GM12878 (cell line): ENCODE measurements around the gene CBLN1. TPM values are rescaled to one million over a fixed set of nuclear protein-coding genes. Genes with fewer than 3 reads are reported as not detected.

Experiments used
- ATAC-seq: fragments of 200-7000 bp; cut with Tn5 transposase; 3 replicates; pipeline ENCODE4 v1.9.1; 2020; ENCODE audit warnings: mild to moderate bottlenecking, moderate library complexity
- BruUV-seq: library from RNA; stranded (reverse); fragments of 400-500 nt; replicated peaks from 2 replicates; lab custom pipeline; 2021; lab: Mats Ljungman, UMichigan
- CTCF ChIA-PET: fragments of 300-600 bp; sonication (Branson Sonifier 250); formaldehyde crosslinking; extraction: SDS; loops from one replicate; lab custom pipeline; 2021; ENCODE audit warnings: inconsistent platforms; lab: Yijun Ruan, JAX
- POLR2A ChIA-PET: fragments of 350-600 bp; formaldehyde crosslinking; extraction: SDS; loops from one replicate; lab custom pipeline; 2021; ENCODE audit warnings: inconsistent platforms; lab: Charles Lee
- RAD21 ChIA-PET: fragments of 300-600 bp; sonication (Branson Sonifier 250); formaldehyde crosslinking; loops from one replicate; lab custom pipeline; 2023; ENCODE audit warnings: antibody characterized with exemption; ENCODE audit not compliant: unreplicated experiment; lab: Charles Lee
- SMC1A ChIA-PET: fragments of 300-600 bp; sonication (Branson Sonifier 250); formaldehyde crosslinking; loops from one replicate; lab custom pipeline; 2023; ENCODE audit not compliant: unreplicated experiment, uncharacterized antibody; lab: Charles Lee
- DNase-seq: peaks from one replicate; pipeline ENCODE4 v3.0.0-alpha.2; 2011; ENCODE audit warnings: low read depth, low spot score
- FAIRE-seq: peaks from 3 replicates; lab custom pipeline; 2011; peaks lifted over from hg19 to GRCh38; lab: Jason Lieb, UNC
- H2AFZ ChIP-seq: 2 replicates; pipeline ENCODE4 v1.6.0; 2011; ENCODE audit warnings: low read depth, low read length, control low read depth; ENCODE audit not compliant: control insufficient read depth
- H3K27ac ChIP-seq: 2 replicates; pipeline ENCODE4 v1.5.1; 2011; ENCODE audit warnings: control low read depth; ENCODE audit not compliant: control insufficient read depth, insufficient read depth
- H3K27me3 ChIP-seq, 2 experiments: replicated peaks in 1 of 2; 2 replicates each; pipeline versions ENCODE4 v1.6.0 to v1.6.1; 2011; ENCODE audit warnings: low read length in 1 of 2; ENCODE audit not compliant: control insufficient read depth in 2 of 2, insufficient read depth in 2 of 2
- H3K36me3 ChIP-seq, 2 experiments: 2 replicates each; pipeline ENCODE4 v1.5.1; 2011; ENCODE audit warnings: low read length in 1 of 2; ENCODE audit not compliant: control insufficient read depth in 2 of 2, insufficient read depth in 2 of 2
- H3K4me1 ChIP-seq: 2 replicates; pipeline ENCODE4 v1.6.1; 2011; ENCODE audit warnings: mild to moderate bottlenecking, low read length, moderate library complexity, mixed read lengths; ENCODE audit not compliant: control insufficient read depth, insufficient read depth
- H3K4me2 ChIP-seq: 2 replicates; pipeline ENCODE4 v1.6.0; 2011; ENCODE audit warnings: control low read depth; ENCODE audit not compliant: control insufficient read depth, insufficient read depth
- H3K4me3 ChIP-seq: fragments of 200-600 bp; sonication (generic); 2 replicates; pipeline ENCODE4 v1.5.1; 2016
- H3K79me2 ChIP-seq: 2 replicates; pipeline ENCODE4 v1.6.0; 2011; ENCODE audit warnings: low read length; ENCODE audit not compliant: control insufficient read depth, insufficient read depth
- H3K9ac ChIP-seq: 2 replicates; pipeline ENCODE4 v1.8.0; 2011; ENCODE audit warnings: low read length, control low read depth, mixed read lengths; ENCODE audit not compliant: control insufficient read depth, insufficient read depth
- H3K9me3 ChIP-seq: replicated peaks from 3 replicates; pipeline ENCODE4 v1.5.1; 2011; ENCODE audit warnings: mild to moderate bottlenecking, low read length; ENCODE audit not compliant: control insufficient read depth, insufficient read depth
- H4K20me1 ChIP-seq: 2 replicates; pipeline ENCODE4 v1.6.0; 2011; ENCODE audit not compliant: control insufficient read depth, insufficient read depth
- CEBPB ChIP-seq, 2 experiments: fragments of 150-350 bp in 1 of 2; IDR thresholded peaks; 2 replicates each; pipeline ENCODE4 v1.6.1; 2012 to 2014; ENCODE audit warnings: low read depth in 2 of 2, low read length in 2 of 2, borderline replicate concordance in 1 of 2, inconsistent platforms in 1 of 2
- CEBPZ ChIP-seq: fragments of 150-350 bp; IDR thresholded peaks from 2 replicates; pipeline ENCODE4 v1.6.1; 2016; ENCODE audit warnings: low read depth, low read length
- CHD1 ChIP-seq: IDR thresholded peaks from 2 replicates; pipeline ENCODE4 v1.6.1; 2012; ENCODE audit warnings: low read depth, low read length, improper control_type of control experiment
- CTCF ChIP-seq, 3 experiments: IDR thresholded peaks in 2 of 3; conservative IDR thresholded peaks in 1 of 3; 2 replicates each; pipeline ENCODE4 v1.5.1; 2011; ENCODE audit warnings: low read depth in 3 of 3, low read length in 3 of 3, mild to moderate bottlenecking in 3 of 3, control low read depth in 2 of 3, moderate library complexity in 2 of 3, inconsistent platforms in 1 of 3, mixed read lengths in 1 of 3; ENCODE audit not compliant: control insufficient read depth in 2 of 3, insufficient read depth in 1 of 3; ENCODE audit errors: extremely low read depth in 1 of 3
- TAF1 ChIP-seq: IDR thresholded peaks from 2 replicates; pipeline ENCODE4 v1.6.1; 2011; ENCODE audit warnings: mild to moderate bottlenecking, low read depth, low read length, borderline replicate concordance
- TBL1XR1 ChIP-seq: IDR thresholded peaks from 2 replicates; pipeline ENCODE4 v1.6.1; 2012; ENCODE audit warnings: low read depth, low read length, improper control_type of control experiment
- WGBS: methylation state at CpG from one replicate; pipeline ENCODE4 v1.1.6; 2016; ENCODE audit warnings: low lambda C conversion rate; ENCODE audit not compliant: insufficient replicate concordance, insufficient coverage; ENCODE audit errors: missing lambda C conversion rate; 5-methylcytosine and 5-hydroxymethylcytosine counted together
- in situ Hi-C: fragments of 300-500 bp; cut with MboI; formaldehyde crosslinking; loops from 9 replicates; pipeline ENCODE4 v1.14.3; 2018; ENCODE audit warnings: mixed read lengths
- intact Hi-C: fragments of 100-400 bp; cut with micrococcal nuclease; formaldehyde crosslinking; loops from one replicate; pipeline ENCODE4 v1.14.2; 2022; ENCODE audit not compliant: unreplicated experiment
- polyA plus RNA-seq, 11 experiments: library from polyadenylated mRNA; depleted of rRNA in 4 of 11; unstranded in 6 of 11; stranded (reverse) in 5 of 11; fragments of >200 nt; fragmentation: Nextera tagmentation in 4 of 11; fragmentation: Illumina TruSeq in 1 of 11; extraction: Ambion mirVana in 4 of 11; extraction: Trizol in 1 of 11; gene quantifications; 1 replicate in 1 of 11; 2 replicates in 10 of 11; pipeline versions ENCODE4 v1.2.1 to v1.2.3, GENCODE V29; 2011 to 2016; ENCODE audit warnings: inconsistent platforms in 2 of 11, missing spikeins in 2 of 11, low read depth in 1 of 11
- total RNA-seq, 4 experiments: library from RNA; depleted of rRNA in 3 of 4; stranded (reverse); fragments of >200 nt in 3 of 4; fragmentation: Illumina TruSeq in 1 of 4; extraction: Trizol in 1 of 4; gene quantifications; 2 replicates each; pipeline versions ENCODE4 v1.2.1 to v1.2.3, GENCODE V29; 2013 to 2021
- TF ChIP-seq, protein P1 (sequence below): fragments of 450-650 bp; formaldehyde crosslinking; IDR thresholded peaks from 2 replicates; pipeline ENCODE4 v1.4.0; 2022; ENCODE audit warnings: mild to moderate bottlenecking, moderate library complexity
- TF ChIP-seq, protein P2 (sequence below): fragments of 450-650 bp; formaldehyde crosslinking; IDR thresholded peaks from 2 replicates; pipeline ENCODE4 v1.4.0; 2020; ENCODE audit warnings: mild to moderate bottlenecking, moderate library complexity

The CBLN1 gene
- total and polyA plus RNA-seq, 10 of the 15 experiments (the other 5 are each of a cell fraction or from before 2014, with no cell fraction given), result not detected

- TF ChIP-seq CEBPB (IDR thresholded peaks at IDR 0.05; ENCODE audit: borderline replicate concordance in 1 of 2, low read depth in 2 of 2, low read length in 2 of 2), result no peak
Observed at GRCh38 chr16:49271363-49271762, 10.3 kb downstream of the CBLN1 start (continued).

DNA sequence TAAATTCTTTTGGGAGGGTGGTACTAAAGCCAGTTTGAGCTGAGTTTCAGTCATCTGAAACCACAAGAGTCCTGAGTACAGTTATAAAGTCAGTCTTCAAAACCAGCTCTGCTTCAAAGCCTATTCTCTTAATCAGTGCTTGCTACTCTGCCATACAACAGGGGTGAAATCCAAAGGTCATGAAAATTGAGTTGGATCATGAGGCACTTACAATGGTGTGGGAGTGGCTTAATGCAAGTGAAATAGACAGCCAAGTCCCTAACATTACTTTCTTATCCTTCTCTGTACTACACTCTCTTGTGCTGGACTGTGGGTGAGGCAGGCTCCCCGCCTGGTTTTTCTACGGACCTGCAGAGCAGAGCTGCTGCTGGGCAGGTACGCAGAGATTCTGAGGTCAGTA, 12.4 kb downstream of the CBLN1 start:
- SMC1A ChIA-PET, result interaction anchor here (0.6 kb wide), 1 partner anchor 43 kb away, joined by 3 read pairs; no protein-coding TSS in a partner anchor
- no TSS peak for BruUV-seq
- CTCF ChIA-PET, result no interaction called here
- TF ChIP-seq, protein P1, sequence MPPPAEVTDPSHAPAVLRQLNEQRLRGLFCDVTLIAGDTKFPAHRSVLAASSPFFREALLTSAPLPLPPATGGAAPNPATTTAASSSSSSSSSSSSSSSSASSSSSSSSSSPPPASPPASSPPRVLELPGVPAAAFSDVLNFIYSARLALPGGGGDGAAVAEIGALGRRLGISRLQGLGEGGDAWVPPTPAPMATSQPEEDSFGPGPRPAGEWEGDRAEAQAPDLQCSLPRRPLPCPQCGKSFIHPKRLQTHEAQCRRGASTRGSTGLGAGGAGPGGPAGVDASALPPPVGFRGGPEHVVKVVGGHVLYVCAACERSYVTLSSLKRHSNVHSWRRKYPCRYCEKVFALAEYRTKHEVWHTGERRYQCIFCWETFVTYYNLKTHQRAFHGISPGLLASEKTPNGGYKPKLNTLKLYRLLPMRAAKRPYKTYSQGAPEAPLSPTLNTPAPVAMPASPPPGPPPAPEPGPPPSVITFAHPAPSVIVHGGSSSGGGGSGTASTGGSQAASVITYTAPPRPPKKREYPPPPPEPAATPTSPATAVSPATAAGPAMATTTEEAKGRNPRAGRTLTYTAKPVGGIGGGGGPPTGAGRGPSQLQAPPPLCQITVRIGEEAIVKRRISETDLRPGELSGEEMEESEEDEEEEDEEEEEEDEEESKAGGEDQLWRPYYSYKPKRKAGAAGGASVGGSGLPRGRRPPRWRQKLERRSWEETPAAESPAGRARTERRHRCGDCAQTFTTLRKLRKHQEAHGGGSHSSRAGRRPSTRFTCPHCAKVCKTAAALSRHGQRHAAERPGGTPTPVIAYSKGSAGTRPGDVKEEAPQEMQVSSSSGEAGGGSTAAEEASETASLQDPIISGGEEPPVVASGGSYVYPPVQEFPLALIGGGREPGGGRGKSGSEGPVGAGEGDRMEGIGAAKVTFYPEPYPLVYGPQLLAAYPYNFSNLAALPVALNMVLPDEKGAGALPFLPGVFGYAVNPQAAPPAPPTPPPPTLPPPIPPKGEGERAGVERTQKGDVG (CRISPR knock-in tag), result no peak
- TF ChIP-seq TBL1XR1 (no peak), CEBPZ (no peak), CTCF (IDR thresholded peaks at IDR 0.05 in 2 of 3, conservative IDR thresholded peaks at IDR 0.05 in 1 of 3; ENCODE audit: control insufficient read depth in 2 of 3, extremely low read depth in 1 of 3, insufficient read depth in 1 of 3, low read depth in 3 of 3, low read length in 3 of 3) (no peak), TAF1 (no peak), CHD1 (no peak)
- TF ChIP-seq, protein P2, sequence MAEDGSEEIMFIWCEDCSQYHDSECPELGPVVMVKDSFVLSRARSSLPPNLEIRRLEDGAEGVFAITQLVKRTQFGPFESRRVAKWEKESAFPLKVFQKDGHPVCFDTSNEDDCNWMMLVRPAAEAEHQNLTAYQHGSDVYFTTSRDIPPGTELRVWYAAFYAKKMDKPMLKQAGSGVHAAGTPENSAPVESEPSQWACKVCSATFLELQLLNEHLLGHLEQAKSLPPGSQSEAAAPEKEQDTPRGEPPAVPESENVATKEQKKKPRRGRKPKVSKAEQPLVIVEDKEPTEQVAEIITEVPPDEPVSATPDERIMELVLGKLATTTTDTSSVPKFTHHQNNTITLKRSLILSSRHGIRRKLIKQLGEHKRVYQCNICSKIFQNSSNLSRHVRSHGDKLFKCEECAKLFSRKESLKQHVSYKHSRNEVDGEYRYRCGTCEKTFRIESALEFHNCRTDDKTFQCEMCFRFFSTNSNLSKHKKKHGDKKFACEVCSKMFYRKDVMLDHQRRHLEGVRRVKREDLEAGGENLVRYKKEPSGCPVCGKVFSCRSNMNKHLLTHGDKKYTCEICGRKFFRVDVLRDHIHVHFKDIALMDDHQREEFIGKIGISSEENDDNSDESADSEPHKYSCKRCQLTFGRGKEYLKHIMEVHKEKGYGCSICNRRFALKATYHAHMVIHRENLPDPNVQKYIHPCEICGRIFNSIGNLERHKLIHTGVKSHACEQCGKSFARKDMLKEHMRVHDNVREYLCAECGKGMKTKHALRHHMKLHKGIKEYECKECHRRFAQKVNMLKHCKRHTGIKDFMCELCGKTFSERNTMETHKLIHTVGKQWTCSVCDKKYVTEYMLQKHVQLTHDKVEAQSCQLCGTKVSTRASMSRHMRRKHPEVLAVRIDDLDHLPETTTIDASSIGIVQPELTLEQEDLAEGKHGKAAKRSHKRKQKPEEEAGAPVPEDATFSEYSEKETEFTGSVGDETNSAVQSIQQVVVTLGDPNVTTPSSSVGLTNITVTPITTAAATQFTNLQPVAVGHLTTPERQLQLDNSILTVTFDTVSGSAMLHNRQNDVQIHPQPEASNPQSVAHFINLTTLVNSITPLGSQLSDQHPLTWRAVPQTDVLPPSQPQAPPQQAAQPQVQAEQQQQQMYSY (CRISPR knock-in tag), result no peak

More for the DNA sequence above, 12.4 kb downstream of the CBLN1 start:
- intact Hi-C loops (no loop called here), in situ Hi-C loops (no loop called here)
- no peak overlapping the region for H2AFZ ChIP-seq
- POLR2A ChIA-PET, result no interaction called here
- FAIRE-seq (no peak), DNase-seq (no peak), ATAC-seq (no peak)
- no peaks in the 10 kb centered on the region for H4K20me1 ChIP-seq
- no peaks in the 10 kb centered on the region for H3K9me3 ChIP-seq
- no peak overlapping the region for H3K27ac ChIP-seq
- no peaks in the 10 kb centered on the region for H3K36me3 ChIP-seq
- H3K79me2 ChIP-seq, result no peaks in the 10 kb centered on the region
- no peak overlapping the region for H3K4me2 ChIP-seq
- no peak overlapping the region for H3K9ac ChIP-seq
- peaks cover 0 to 2% of the 10 kb centered on the region in 2 experiments; a peak in 2 of 4 replicates for H3K27me3 ChIP-seq
- WGBS, result 35% methylated on average over 3 of the region's 3 CpGs
- no peaks in the 10 kb centered on the region for H3K4me1 ChIP-seq
- RAD21 ChIA-PET, result no interaction called here
- no peak overlapping the region for H3K4me3 ChIP-seq
